Neural cell (in vitro differentiated cells): ENCODE results near the gene CKAP5. TPM values are rescaled to one million over a fixed set of nuclear protein-coding genes. Genes with fewer than 3 reads are reported as not detected.

Source experiments
- H2AFZ ChIP-seq: fragments of 200-600, 300-800 bp; sonication (generic), shearing (Covaris generic); 2 replicates; pipeline ENCODE4 v1.6.0; 2014; ENCODE audit warnings: low read depth, mild to moderate bottlenecking, antibody characterized with exemption, low read length, moderate library complexity
- H3F3A ChIP-seq: fragments of 200-600 bp; shearing (Covaris generic); 2 replicates; pipeline ENCODE4 v1.6.1; 2016; ENCODE audit warnings: mild to moderate bottlenecking, moderate library complexity, mixed read lengths, antibody characterized with exemption, low read length; ENCODE audit not compliant: insufficient read depth, poor library complexity, severe bottlenecking
- H3K27ac ChIP-seq: fragments of 200-600, 300-800 bp; sonication (generic), shearing (Covaris generic); 2 replicates; pipeline ENCODE4 v1.5.1; 2014; ENCODE audit warnings: mild to moderate bottlenecking, low read length, moderate library complexity
- H3K27me3 ChIP-seq: fragments of 300-800, 200-600 bp; sonication (generic), shearing (Covaris generic); 2 replicates; pipeline ENCODE4 v1.6.0; 2014; ENCODE audit warnings: mild to moderate bottlenecking, low read depth, low read length, moderate library complexity; ENCODE audit not compliant: insufficient read depth
- H3K36me3 ChIP-seq: fragments of 300-800, 200-600 bp; sonication (generic), shearing (Covaris generic); 2 replicates; pipeline ENCODE4 v1.5.1; 2014; ENCODE audit warnings: mild to moderate bottlenecking, antibody characterized with exemption, low read length, moderate library complexity; ENCODE audit not compliant: insufficient read depth
- H3K4me2 ChIP-seq: fragments of 300-800, 200-600 bp; sonication (generic), shearing (Covaris generic); 2 replicates; pipeline ENCODE4 v1.6.0; 2014; ENCODE audit warnings: mild to moderate bottlenecking, low read length
- H3K4me3 ChIP-seq: fragments of 300-800, 200-600 bp; sonication (generic), shearing (Covaris generic); 2 replicates; pipeline ENCODE4 v1.5.1; 2014; ENCODE audit warnings: mild to moderate bottlenecking, low read length, moderate library complexity
- H3K79me2 ChIP-seq: fragments of 200-600 bp; shearing (Covaris generic); replicated peaks from 2 replicates; pipeline ENCODE4 v1.6.0; 2014; ENCODE audit warnings: mild to moderate bottlenecking, low read length, moderate library complexity; ENCODE audit not compliant: insufficient read depth
- H3K9ac ChIP-seq: fragments of 300-800, 200-600 bp; sonication (generic), shearing (Covaris generic); 2 replicates; pipeline ENCODE4 v1.6.1; 2016; ENCODE audit warnings: mild to moderate bottlenecking, low read length, mixed read lengths
- H3K9me2 ChIP-seq: fragments of 200-600 bp; shearing (Covaris generic); 2 replicates; pipeline ENCODE4 v1.6.1; 2016; ENCODE audit warnings: mild to moderate bottlenecking, low read length, mixed read lengths; ENCODE audit not compliant: insufficient read depth
- H3K9me3 ChIP-seq: fragments of 200-600, 300-800 bp; sonication (generic), shearing (Covaris generic); 2 replicates; pipeline ENCODE4 v1.6.1; 2016; ENCODE audit warnings: mild to moderate bottlenecking, mixed run types, low read length, moderate library complexity, mixed read lengths
- H4K20me1 ChIP-seq: fragments of 200-600 bp; shearing (Covaris generic); 2 replicates; pipeline ENCODE4 v1.6.1; 2016; ENCODE audit warnings: mild to moderate bottlenecking, mixed run types; ENCODE audit not compliant: insufficient read depth
- CTCF ChIP-seq: fragments of 450-650 bp; IDR thresholded peaks from 2 replicates; pipeline ENCODE4 v1.5.1; 2014; ENCODE audit warnings: antibody characterized with exemption, mild to moderate bottlenecking, moderate library complexity; ENCODE audit not compliant: poor library complexity, severe bottlenecking
- EP300 ChIP-seq: fragments of 450-650 bp; conservative IDR thresholded peaks from 2 replicates; pipeline ENCODE4 v1.6.1; 2014; ENCODE audit warnings: antibody characterized with exemption, mild to moderate bottlenecking, moderate library complexity; ENCODE audit not compliant: poor library complexity, severe bottlenecking
- EZH2 ChIP-seq: fragments of 200-600, 300-800 bp; shearing (Covaris generic), sonication (generic); IDR thresholded peaks from 2 replicates; pipeline ENCODE4 v1.6.1; 2014; ENCODE audit warnings: antibody characterized with exemption, low read length, borderline replicate concordance, mild to moderate bottlenecking; ENCODE audit not compliant: insufficient read depth, poor library complexity, severe bottlenecking
- MXI1 ChIP-seq: fragments of 450-650 bp; conservative IDR thresholded peaks from 2 replicates; pipeline ENCODE4 v1.6.1; 2014; ENCODE audit warnings: antibody characterized with exemption, mild to moderate bottlenecking; ENCODE audit not compliant: poor library complexity, severe bottlenecking
- POLR2AphosphoS5 ChIP-seq: IDR thresholded peaks from 2 replicates; pipeline ENCODE4 v1.6.1; 2012
- RAD21 ChIP-seq: fragments of 450-650 bp; conservative IDR thresholded peaks from 2 replicates; pipeline ENCODE4 v1.6.1; 2014; ENCODE audit warnings: antibody characterized with exemption, mild to moderate bottlenecking, moderate library complexity
- REST ChIP-seq: IDR thresholded peaks from 2 replicates; pipeline ENCODE4 v1.6.1; 2012; ENCODE audit warnings: borderline replicate concordance
- SMC3 ChIP-seq: fragments of 450-650 bp; conservative IDR thresholded peaks from 2 replicates; pipeline ENCODE4 v1.6.1; 2014; ENCODE audit warnings: antibody characterized with exemption, mild to moderate bottlenecking, moderate library complexity; ENCODE audit not compliant: poor library complexity
- TAF1 ChIP-seq: IDR thresholded peaks from 2 replicates; pipeline ENCODE4 v1.6.1; 2012; ENCODE audit warnings: low read depth
- polyA plus RNA-seq: library from polyadenylated mRNA; depleted of rRNA; stranded (reverse); fragments of >200 nt; gene quantifications from 2 replicates; pipeline ENCODE4 v1.2.3, GENCODE V29; 2014

CKAP5 gene
- polyA plus RNA-seq, 1 donor from 2014 or later, result 90.3 TPM

GRCh38 chr11:46741600-46742484 is 104.2 kb downstream of the CKAP5 start:
- Histone ChIP-seq H3K36me3 (no peaks in the 10 kb centered on the region), H3K79me2 (no peaks in the 10 kb centered on the region), H3K4me2 (no peak overlapping the region), H3F3A (no peaks in the 10 kb centered on the region), H3K9ac (no peak overlapping the region), H3K27me3 (no peaks in the 10 kb centered on the region), H3K9me2 (no peaks in the 10 kb centered on the region), H3K27ac (no peak overlapping the region), H2AFZ (no peak overlapping the region), H3K9me3 (no peaks in the 10 kb centered on the region), H4K20me1 (no peaks in the 10 kb centered on the region), H3K4me3 (no peak overlapping the region)
- no peak for TF ChIP-seq CTCF
- TF ChIP-seq EZH2, result no peak
- TF ChIP-seq TAF1, result no peak
- no peak for TF ChIP-seq REST
- TF ChIP-seq EP300, result no peak
- TF ChIP-seq MXI1, result no peak
- TF ChIP-seq SMC3, result no peak
- no peak for TF ChIP-seq RAD21
- TF ChIP-seq POLR2AphosphoS5, result no peak

GRCh38 chr11:46738887-46739286 is 107.2 kb downstream of the CKAP5 start:
- no peaks in the 10 kb centered on the region for H3K27me3 ChIP-seq

More at GRCh38 chr11:46738887-46739286, 107.2 kb downstream of the CKAP5 start:
- no peak overlapping the region for H3K9ac ChIP-seq
- no peaks in the 10 kb centered on the region for H3K9me2 ChIP-seq
- H2AFZ ChIP-seq, result no peak overlapping the region
- H3K79me2 ChIP-seq, result no peaks in the 10 kb centered on the region
- no peaks in the 10 kb centered on the region for H3F3A ChIP-seq
- no peaks in the 10 kb centered on the region for H4K20me1 ChIP-seq
- no peaks in the 10 kb centered on the region for H3K36me3 ChIP-seq
- TF ChIP-seq TAF1, result no peak
- TF ChIP-seq SMC3, result no peak
- no peak for TF ChIP-seq MXI1
- TF ChIP-seq POLR2AphosphoS5, result no peak
- no peak for TF ChIP-seq RAD21
- TF ChIP-seq CTCF, result no peak
- TF ChIP-seq EP300, result no peak
- TF ChIP-seq EZH2, result no peak
- no peak for TF ChIP-seq REST
- H3K9me3 ChIP-seq, result no peaks in the 10 kb centered on the region
- H3K4me3 ChIP-seq, result no peak overlapping the region
- no peak overlapping the region for H3K4me2 ChIP-seq
- H3K27ac ChIP-seq, result no peak overlapping the region
